CD4-positive, alpha-beta memory T cell (primary cell): ENCODE data around the gene TMEM132E. TPM values are rescaled to one million over a fixed set of nuclear protein-coding genes. Genes with fewer than 3 reads are reported as not detected.

Source experiments
- CTCF ChIA-PET: fragments of 350-600 bp; sonication (Branson Sonifier 250); formaldehyde crosslinking; loops from one replicate; lab custom pipeline; 2021; ENCODE audit warnings: inconsistent platforms; ENCODE audit not compliant: partially characterized antibody; lab: Charles Lee
- POLR2A ChIA-PET: fragments of 350-600 bp; sonication (Branson Sonifier 250); formaldehyde crosslinking; loops from one replicate; lab custom pipeline; 2021; ENCODE audit not compliant: partially characterized antibody; lab: Charles Lee
- DNase-seq, 5 donors: peaks; one replicate each; pipeline versions ENCODE4 v3.0.0 to v3.0.0-alpha.2; 2020 to 2022; ENCODE audit warnings: mixed read lengths in 1 of 5
- H3K27ac ChIP-seq: one replicate; pipeline ENCODE4 v1.7.0; 2013; ENCODE audit warnings: low read depth, low read length
- H3K27me3 ChIP-seq: 2 replicates; pipeline ENCODE4 v1.7.0; 2013; ENCODE audit warnings: mild to moderate bottlenecking, low read length, moderate library complexity; ENCODE audit not compliant: insufficient read depth
- H3K36me3 ChIP-seq: 2 replicates; pipeline ENCODE4 v1.7.0; 2013; ENCODE audit warnings: mild to moderate bottlenecking, low read length, moderate library complexity; ENCODE audit not compliant: insufficient read depth
- H3K4me1 ChIP-seq: 2 replicates; pipeline ENCODE4 v1.7.0; 2013; ENCODE audit warnings: mild to moderate bottlenecking, low read length, moderate library complexity; ENCODE audit not compliant: insufficient read depth
- H3K4me3 ChIP-seq, 2 donors: one replicate each; pipeline ENCODE4 v1.7.0; 2013; ENCODE audit warnings: low read length in 2 of 2, mild to moderate bottlenecking in 1 of 2
- H3K9me3 ChIP-seq, 2 donors: one replicate each; pipeline ENCODE4 v1.7.0; 2013; ENCODE audit warnings: low read length in 2 of 2, control low read depth in 1 of 2; ENCODE audit not compliant: control insufficient read depth in 1 of 2
- H3K27ac Mint-ChIP-seq, 7 donors: one replicate each; pipeline ENCODE4 v1.8.0; 2020 to 2021; ENCODE audit warnings: mixed read lengths in 7 of 7, mild to moderate bottlenecking in 6 of 7, inconsistent platforms in 3 of 7, moderate library complexity in 3 of 7
- H3K27me3 Mint-ChIP-seq, 2 donors: one replicate each; pipeline ENCODE4 v1.8.0; 2020 to 2021; ENCODE audit warnings: mixed read lengths in 2 of 2
- H3K36me3 Mint-ChIP-seq, 2 donors: one replicate each; pipeline ENCODE4 v1.8.0; 2020 to 2021; ENCODE audit warnings: mixed read lengths in 2 of 2, inconsistent platforms in 1 of 2, mild to moderate bottlenecking in 1 of 2
- H3K4me1 Mint-ChIP-seq, 4 donors: one replicate each; pipeline ENCODE4 v1.8.0; 2020 to 2021; ENCODE audit warnings: mixed read lengths in 4 of 4, mild to moderate bottlenecking in 1 of 4
- H3K4me3 Mint-ChIP-seq, 8 donors: one replicate each; pipeline ENCODE4 v1.8.0; 2020 to 2021; ENCODE audit warnings: mixed read lengths in 8 of 8, mild to moderate bottlenecking in 7 of 8, moderate library complexity in 6 of 8, inconsistent platforms in 3 of 8
- H3K9me3 Mint-ChIP-seq, 8 donors: one replicate each; pipeline ENCODE4 v1.8.0; 2020 to 2021; ENCODE audit warnings: mixed read lengths in 8 of 8, mild to moderate bottlenecking in 5 of 8, inconsistent platforms in 3 of 8, moderate library complexity in 1 of 8
- intact Hi-C: fragments of 100-400 bp; cut with micrococcal nuclease; formaldehyde crosslinking; loops from one replicate; pipeline ENCODE4 v1.15.1; 2023
- polyA plus RNA-seq, 2 donors: library from polyadenylated mRNA; unstranded; fragments of 300-500 nt; fragmentation: Illumina TruSeq; gene quantifications; one replicate each; pipeline ENCODE4 v1.2.3, GENCODE V29; 2021
- total RNA-seq, 2 experiments: library from RNA; stranded (reverse); gene quantifications; one replicate each; pipeline ENCODE4 v1.2.3, GENCODE V29; 2021

The TMEM132E gene
- total and polyA plus RNA-seq, 4 experiments from 2014 or later: 0.11 to 0.42 (median 0.18) TPM

DNA sequence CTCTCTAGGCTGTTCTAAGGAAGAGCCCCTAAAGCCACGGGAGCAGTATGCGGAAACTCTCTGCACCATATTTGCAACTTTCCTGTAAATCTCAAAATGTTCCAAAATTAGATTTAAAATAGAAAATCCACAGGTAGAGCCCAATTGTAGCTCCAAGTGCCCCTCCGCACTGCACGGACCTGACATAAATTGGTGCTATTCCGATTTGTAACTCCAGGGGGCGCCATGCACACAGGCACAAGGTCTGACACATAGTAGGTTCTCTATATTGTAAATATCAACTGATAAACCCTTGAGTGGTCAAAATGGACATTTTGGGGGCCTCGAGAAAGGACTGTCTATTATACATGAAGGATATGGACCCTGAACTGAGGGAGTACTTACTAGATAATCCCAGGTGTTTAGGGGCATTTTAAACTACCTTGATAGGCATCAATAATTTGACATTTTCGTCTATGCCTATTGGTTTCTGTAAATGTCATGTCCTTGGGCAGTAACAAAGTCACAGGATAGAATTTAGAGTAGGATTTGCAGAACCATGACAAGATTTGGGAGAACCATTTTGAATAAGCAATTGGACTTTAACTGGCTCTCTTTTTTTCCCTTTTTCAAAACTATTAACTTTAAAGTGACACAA, 36.6 kb upstream of the TMEM132E start:
- Mint-ChIP-seq H3K36me3 (no peaks in the 10 kb centered on the region), H3K27ac (no peak overlapping the region)

GRCh38 chr17:34547453-34548063, 31.8 kb upstream of the TMEM132E start:
- intact Hi-C loops: no loop called here
- Mint-ChIP-seq H3K36me3 (no peaks in the 10 kb centered on the region), H3K27ac (no peak overlapping the region), H3K4me1 (no peaks in the 10 kb centered on the region), H3K4me3 (no peak overlapping the region), H3K9me3 (no peaks in the 10 kb centered on the region), H3K27me3 (peaks cover 17 to 23% of the 10 kb centered on the region in 2 donors)
- Histone ChIP-seq H3K27ac (no peak overlapping the region), H3K27me3 (no peaks in the 10 kb centered on the region), H3K4me1 (no peaks in the 10 kb centered on the region), H3K4me3 (no peak overlapping the region), H3K36me3 (no peaks in the 10 kb centered on the region), H3K9me3 (no peaks in the 10 kb centered on the region)
- ChIA-PET POLR2A (no interaction called here), CTCF (no interaction called here)
- no peak for DNase-seq

More for the DNA sequence above, 36.6 kb upstream of the TMEM132E start:
- H3K27me3 Mint-ChIP-seq: peaks cover 17 to 26% of the 10 kb centered on the region in 2 donors
- H3K4me1 ChIP-seq: no peaks in the 10 kb centered on the region
- H3K4me3 ChIP-seq: no peak overlapping the region
- no peaks in the 10 kb centered on the region for H3K36me3 ChIP-seq
- H3K27me3 ChIP-seq: no peaks in the 10 kb centered on the region
- H3K4me1 Mint-ChIP-seq: no peaks in the 10 kb centered on the region
- no peak overlapping the region for H3K4me3 Mint-ChIP-seq
- peak in 4 of 5 donors; percentile 41 to 52 (median 48) for DNase-seq
- ChIA-PET CTCF (interaction anchor here (0.6 to 4.2 kb wide), 22 partner anchors 9 to 1204 kb away, joined by 3 to 54 read pairs (median 4); partner anchors contain the start of genes FNDC8, LIG3 and RAD51D), POLR2A (interaction anchor here (0.8 kb wide), 1 partner anchor 576 kb away, joined by 3 read pairs; no protein-coding TSS in a partner anchor)
- H3K27ac ChIP-seq: no peak overlapping the region
- H3K9me3 ChIP-seq: no peaks in the 10 kb centered on the region
- intact Hi-C loops: loop anchor here (1.0 kb wide), 3 partner anchors 95 to 1204 kb away; no protein-coding TSS in a partner anchor
- H3K9me3 Mint-ChIP-seq: no peaks in the 10 kb centered on the region

GRCh38 chr17:34549966-34550365, 29.4 kb upstream of the TMEM132E start:
- POLR2A ChIA-PET: no interaction called here
- DNase-seq: no peak
- intact Hi-C loops: no loop called here
- H3K4me1 ChIP-seq: no peaks in the 10 kb centered on the region
- no peaks in the 10 kb centered on the region for H3K9me3 Mint-ChIP-seq
- no peak overlapping the region for H3K4me3 ChIP-seq
- no peaks in the 10 kb centered on the region for H3K36me3 ChIP-seq
- H3K27ac ChIP-seq: no peak overlapping the region
- H3K27ac Mint-ChIP-seq: no peak overlapping the region
- CTCF ChIA-PET: interaction anchor here (1.1 kb wide), 1 partner anchor 9 kb away, joined by 3 read pairs; no protein-coding TSS in a partner anchor
- H3K27me3 ChIP-seq: no peaks in the 10 kb centered on the region
- H3K36me3 Mint-ChIP-seq: no peaks in the 10 kb centered on the region
- H3K4me3 Mint-ChIP-seq: no peak overlapping the region
- H3K27me3 Mint-ChIP-seq: peaks cover 21 to 31% of the 10 kb centered on the region in 2 donors
- no peaks in the 10 kb centered on the region for H3K9me3 ChIP-seq
- no peaks in the 10 kb centered on the region for H3K4me1 Mint-ChIP-seq

DNA sequence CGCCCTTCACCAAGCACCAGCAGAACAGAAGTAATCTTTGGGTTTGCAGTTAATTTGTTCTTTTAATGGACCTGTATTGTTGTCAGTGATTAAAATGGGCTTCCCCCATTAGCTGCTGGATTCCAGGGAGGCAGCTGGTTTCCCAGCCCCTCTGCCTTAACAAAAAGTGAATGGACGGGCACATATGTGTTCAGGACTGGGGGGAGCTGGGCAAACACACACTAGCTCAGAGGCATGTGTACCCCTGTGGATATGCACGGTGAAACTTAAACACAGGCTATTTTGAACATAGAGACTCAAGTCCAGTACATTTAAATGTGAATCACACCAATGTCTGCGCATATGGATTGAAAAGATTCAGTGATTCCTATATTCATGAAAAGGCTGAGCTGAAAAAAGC, 25.5 kb upstream of the TMEM132E start:
- POLR2A ChIA-PET: no interaction called here
- Mint-ChIP-seq H3K4me3 (no peak overlapping the region), H3K27ac (no peak overlapping the region), H3K36me3 (no peaks in the 10 kb centered on the region), H3K9me3 (no peaks in the 10 kb centered on the region), H3K27me3 (peaks cover 17 to 28% of the 10 kb centered on the region in 2 donors), H3K4me1 (no peaks in the 10 kb centered on the region)
- no peak for DNase-seq
- Histone ChIP-seq H3K36me3 (no peaks in the 10 kb centered on the region), H3K27me3 (no peaks in the 10 kb centered on the region), H3K4me3 (no peak overlapping the region), H3K4me1 (no peaks in the 10 kb centered on the region), H3K27ac (no peak overlapping the region), H3K9me3 (no peaks in the 10 kb centered on the region)
- CTCF ChIA-PET: interaction anchor here (0.7 to 2.8 kb wide), 5 partner anchors 10 to 927 kb away, joined by 3 to 12 read pairs (median 4); no protein-coding TSS in a partner anchor
- intact Hi-C loops: no loop called here

- H3K27me3 Mint-ChIP-seq: peaks cover 14 to 22% of the 10 kb centered on the region in 2 donors
- no peaks in the 10 kb centered on the region for H3K36me3 Mint-ChIP-seq
- no peak overlapping the region for H3K4me3 ChIP-seq
- ChIA-PET CTCF (interaction anchor here (0.7 kb wide), 1 partner anchor 13 kb away, joined by 4 read pairs; no protein-coding TSS in a partner anchor), POLR2A (no interaction called here)
- H3K27me3 ChIP-seq: no peaks in the 10 kb centered on the region
- H3K4me3 Mint-ChIP-seq: no peak overlapping the region
- no peaks in the 10 kb centered on the region for H3K9me3 Mint-ChIP-seq
- H3K27ac Mint-ChIP-seq: no peak overlapping the region
- no peaks in the 10 kb centered on the region for H3K36me3 ChIP-seq
- intact Hi-C loops: no loop called here
- H3K27ac ChIP-seq: no peak overlapping the region
- H3K9me3 ChIP-seq: no peaks in the 10 kb centered on the region
- H3K4me1 ChIP-seq: no peaks in the 10 kb centered on the region
- DNase-seq: no peak
- no peaks in the 10 kb centered on the region for H3K4me1 Mint-ChIP-seq
Observed at GRCh38 chr17:34556384-34556783, 23.0 kb upstream of the TMEM132E start.

DNA sequence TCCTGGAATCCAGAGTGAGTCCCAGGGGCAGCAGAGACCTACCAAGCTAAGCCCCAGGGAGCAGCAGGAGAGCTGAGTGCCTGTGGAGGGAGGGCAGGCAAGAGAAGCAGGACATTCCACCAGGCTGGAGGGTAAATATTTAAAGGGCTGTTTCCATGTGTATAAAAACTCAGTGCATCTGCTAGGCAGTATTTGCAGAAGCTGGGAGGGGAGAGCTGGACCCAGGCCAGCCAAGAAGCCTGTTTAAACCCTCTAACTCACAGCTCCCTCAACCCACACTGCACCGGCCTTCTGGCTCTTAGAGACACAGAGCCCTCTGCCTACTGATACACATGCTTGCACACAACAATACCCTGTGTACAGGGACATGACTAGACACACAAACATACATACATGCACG, 22.5 kb upstream of the TMEM132E start:
- H3K4me1 Mint-ChIP-seq: no peaks in the 10 kb centered on the region
- no peak overlapping the region for H3K27ac Mint-ChIP-seq
- H3K4me3 Mint-ChIP-seq: no peak overlapping the region
- no peaks in the 10 kb centered on the region for H3K4me1 ChIP-seq
- CTCF ChIA-PET: interaction anchor here (0.7 to 1.7 kb wide), 2 partner anchors 13 to 14 kb away, joined by 3 to 4 read pairs; no protein-coding TSS in a partner anchor
- no peaks in the 10 kb centered on the region for H3K27me3 ChIP-seq
- no peak for DNase-seq
- no peaks in the 10 kb centered on the region for H3K36me3 ChIP-seq
- no peaks in the 10 kb centered on the region for H3K36me3 Mint-ChIP-seq
- H3K27ac ChIP-seq: no peak overlapping the region
- no peaks in the 10 kb centered on the region for H3K9me3 Mint-ChIP-seq
- POLR2A ChIA-PET: no interaction called here
- intact Hi-C loops: no loop called here
- H3K4me3 ChIP-seq: no peak overlapping the region
- H3K9me3 ChIP-seq: no peaks in the 10 kb centered on the region
- H3K27me3 Mint-ChIP-seq: peaks cover 15 to 22% of the 10 kb centered on the region in 2 donors

DNA sequence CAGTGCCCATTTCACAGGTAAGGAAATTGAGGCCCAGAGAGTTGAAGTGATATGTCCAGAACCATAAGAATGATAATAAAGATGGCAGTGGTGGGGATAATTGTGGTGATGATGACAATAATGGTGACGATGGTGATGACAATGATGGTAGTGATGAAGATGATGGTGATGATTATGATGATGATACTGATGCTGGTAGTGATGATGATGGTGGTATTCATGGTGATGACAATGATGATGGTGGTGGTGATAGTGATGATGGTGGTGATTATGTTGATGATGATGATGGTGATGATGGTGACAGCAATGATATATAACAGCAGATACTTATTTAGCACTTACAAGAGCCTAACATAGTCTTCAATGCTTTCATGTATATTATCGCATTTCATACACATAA, 18.1 kb upstream of the TMEM132E start:
- DNase-seq: no peak
- Histone ChIP-seq H3K36me3 (no peaks in the 10 kb centered on the region), H3K9me3 (no peaks in the 10 kb centered on the region), H3K4me1 (no peaks in the 10 kb centered on the region), H3K4me3 (no peak overlapping the region), H3K27me3 (peaks cover 9% of the 10 kb centered on the region), H3K27ac (no peak overlapping the region)
- CTCF ChIA-PET: interaction anchor here (0.9 to 2.8 kb wide), 3 partner anchors 13 to 76 kb away, joined by 3 to 8 read pairs (median 3); no protein-coding TSS in a partner anchor
- H3K36me3 Mint-ChIP-seq: no peaks in the 10 kb centered on the region
- H3K27ac Mint-ChIP-seq: no peak overlapping the region
- H3K4me3 Mint-ChIP-seq: no peak overlapping the region
- H3K4me1 Mint-ChIP-seq: no peaks in the 10 kb centered on the region
- intact Hi-C loops: no loop called here
- no peaks in the 10 kb centered on the region for H3K9me3 Mint-ChIP-seq
- POLR2A ChIA-PET: no interaction called here
- H3K27me3 Mint-ChIP-seq: peaks cover 12 to 19% of the 10 kb centered on the region in 2 donors
